GM18508 (cell line): ENCODE data around the gene PANK3.
"Not testable (repeated sequence)": the region's sequence is repeated elsewhere in the genome, so short reads cannot be mapped to it uniquely, and the experiment has no call there.

ENCODE experiments used
- ATAC-seq: cut with Tn5 transposase; IDR thresholded peaks from one replicate; pipeline ENCODE4 v1.9.1; 2021; ENCODE audit warnings: moderate number of reproducible peaks; ENCODE audit not compliant: insufficient read depth, unreplicated experiment

PANK3 gene

DNA sequence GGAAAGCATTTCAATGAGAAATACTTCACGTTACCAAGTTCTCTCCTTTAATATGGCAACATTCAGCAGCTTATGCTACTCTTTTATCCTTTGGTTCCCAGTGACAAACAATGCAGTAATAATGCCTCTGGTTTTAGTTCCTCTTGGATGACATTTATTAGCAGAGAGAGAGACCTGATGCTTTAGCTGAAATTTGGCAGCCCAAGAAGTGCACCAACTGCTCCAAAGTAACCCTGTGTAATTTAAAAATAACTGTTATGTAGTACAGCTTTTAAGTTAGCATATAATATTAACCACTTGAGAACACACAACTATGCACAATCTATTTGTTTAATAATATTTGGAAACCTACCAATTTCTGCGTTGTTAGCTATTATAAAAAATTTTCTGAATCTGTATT is 21.8 kb downstream of the PANK3 start:
- no peak for ATAC-seq

- no peak for ATAC-seq
Observed at GRCh38 chr5:168553377-168554130, 25.6 kb downstream of the PANK3 start.

- no peak for ATAC-seq
Observed at GRCh38 chr5:168552146-168552545, 27.0 kb downstream of the PANK3 start.

DNA sequence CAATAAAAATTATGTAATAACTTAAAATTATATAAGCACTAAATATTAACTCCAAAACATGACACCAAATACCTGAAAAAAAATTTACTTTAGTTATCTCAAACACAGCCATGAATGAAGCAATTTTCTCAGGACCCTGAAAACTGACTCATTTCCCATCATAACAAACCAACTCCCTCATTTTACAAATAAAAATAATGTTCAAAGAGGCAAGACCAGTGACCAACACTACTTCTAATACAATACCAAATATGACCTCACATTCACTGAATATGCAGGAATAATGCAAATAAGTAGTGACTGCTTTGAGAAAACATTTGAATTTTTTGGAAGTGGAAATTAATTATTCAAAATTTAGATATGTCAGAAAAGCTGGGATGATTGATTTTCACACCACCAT is 28.5 kb downstream of the PANK3 start:
- ATAC-seq = no peak

DNA sequence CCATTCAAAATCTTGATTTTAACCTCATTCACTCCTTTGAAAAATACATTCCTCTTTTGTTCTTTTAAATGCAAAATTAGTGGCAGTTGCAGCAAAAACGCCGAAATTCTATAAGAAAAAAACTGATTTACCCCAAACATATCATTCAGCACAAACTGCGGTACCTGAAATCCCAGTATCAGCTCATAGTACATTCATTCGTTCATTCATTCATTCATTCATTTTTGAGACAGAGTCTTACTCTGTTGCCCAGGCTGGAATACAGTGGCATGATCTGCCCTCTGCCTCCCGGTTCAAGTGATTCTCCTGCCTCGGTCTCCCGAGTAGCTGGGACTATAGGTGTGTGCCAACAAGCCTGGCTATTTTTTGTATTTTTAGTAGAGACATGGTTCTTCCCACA is 29.6 kb downstream of the PANK3 start:
- ATAC-seq = no peak

- no peak for ATAC-seq
Observed at GRCh38 chr5:168537176-168537575, 42.0 kb downstream of the PANK3 start.

GRCh38 chr5:168534351-168534750 is 44.8 kb downstream of the PANK3 start:
- ATAC-seq = not testable (repeated sequence)

- no peak for ATAC-seq
Observed at GRCh38 chr5:168531987-168532864, 46.9 kb downstream of the PANK3 start.

- ATAC-seq = no peak
Observed at GRCh38 chr5:168531191-168531590, 48.0 kb downstream of the PANK3 start.

- no peak for ATAC-seq
Observed at GRCh38 chr5:168530621-168531150, 48.5 kb downstream of the PANK3 start.

GRCh38 chr5:168529374-168530234 is 49.6 kb downstream of the PANK3 start:
- no peak for ATAC-seq

GRCh38 chr5:168528521-168529373 is 50.4 kb downstream of the PANK3 start, which contains the start of gene FBLL1:
TSS of gene FBLL1 (plus strand) at chr5:168529305. CDS start at chr5:168529505, 200 bp downstream.
- ATAC-seq = no peak

- no peak for ATAC-seq
Observed at GRCh38 chr5:168527756-168528295, 51.3 kb downstream of the PANK3 start.

GRCh38 chr5:168525856-168526255 is 53.3 kb downstream of the PANK3 start:
- no peak for ATAC-seq

DNA sequence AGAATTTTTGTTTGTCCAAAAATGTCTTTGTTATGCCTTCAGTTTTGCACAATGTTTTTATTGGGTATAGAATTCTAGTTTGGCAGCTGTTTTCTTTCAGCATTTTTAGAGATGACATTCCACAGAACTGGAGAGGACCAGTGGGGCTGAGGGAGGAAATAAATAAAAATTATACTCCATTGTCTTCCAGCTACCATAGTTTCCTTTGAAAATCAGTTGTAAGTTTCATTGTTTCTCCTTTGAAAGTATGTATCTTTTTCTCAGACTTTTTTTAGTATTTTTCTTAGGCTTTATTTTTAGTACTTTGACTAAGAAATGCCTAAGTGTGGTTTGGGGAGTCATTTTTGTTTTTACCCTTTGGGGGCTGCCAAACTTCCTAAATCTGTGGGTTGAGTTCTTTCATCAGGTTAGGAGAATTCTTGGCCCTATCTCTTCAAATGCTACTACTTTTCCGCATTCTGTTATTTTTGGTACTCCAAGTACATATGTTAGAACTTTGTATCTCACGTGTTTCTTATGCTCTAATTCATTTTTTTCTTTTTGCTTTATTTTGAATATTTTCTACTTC is 65.2 kb downstream of the PANK3 start:
- no peak for ATAC-seq

- ATAC-seq = no peak
Observed at GRCh38 chr5:168502563-168503237, 76.5 kb downstream of the PANK3 start.
